ENCODE measurements around the gene ADAMTS17.
"Not testable (repeated sequence)": the region's sequence is repeated elsewhere in the genome, so short reads cannot be mapped to it uniquely, and the experiment has no call there.

ADAMTS17 gene

DNA sequence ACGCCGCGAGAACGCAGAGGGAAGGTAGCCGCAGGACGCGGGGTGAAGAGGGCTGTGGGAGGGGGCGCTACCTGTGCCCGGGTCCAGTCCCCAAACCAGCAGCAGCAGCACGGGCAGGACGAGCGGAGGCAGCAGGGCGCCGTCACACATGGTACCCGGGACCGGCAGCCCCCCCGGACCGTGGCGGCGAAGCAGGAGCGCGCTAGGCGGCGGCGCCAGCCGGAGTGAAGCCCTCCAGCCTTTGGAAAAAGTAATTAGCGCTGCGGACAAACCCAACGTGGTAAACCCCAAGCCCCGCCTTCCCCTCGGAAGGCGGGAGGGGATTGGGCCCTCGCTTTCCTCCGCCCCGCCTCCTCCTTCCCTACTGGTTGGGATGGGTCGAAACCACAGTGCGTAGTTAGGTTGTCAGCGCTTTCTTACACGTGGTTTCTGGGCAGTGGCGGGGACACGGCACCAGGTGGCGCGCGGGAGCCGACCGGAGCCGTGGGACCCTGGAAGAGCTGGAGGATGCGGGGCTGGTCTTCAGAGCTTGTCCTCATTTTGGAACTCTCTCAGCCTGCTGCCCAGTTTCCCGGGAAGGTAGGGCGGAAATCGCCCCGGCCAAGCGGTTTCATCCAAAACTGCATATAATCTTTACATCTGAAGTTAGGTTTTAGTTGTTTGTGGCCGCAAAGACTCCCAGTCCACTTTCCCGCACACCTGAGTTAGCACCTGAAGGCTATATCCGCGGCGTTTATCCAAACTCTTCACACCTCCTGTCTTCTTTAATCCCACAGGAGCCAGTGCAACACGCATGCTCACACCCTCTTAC is at the start of gene ADAMTS17:
Gene ADAMTS17 (minus strand): TSS at position 226 of the 811 bp plus-strand sequence. CDS start 76 bp downstream, at position 150.
- peak; percentile 80 for DNase-seq (ENCODE audit: low spot score)

DNA sequence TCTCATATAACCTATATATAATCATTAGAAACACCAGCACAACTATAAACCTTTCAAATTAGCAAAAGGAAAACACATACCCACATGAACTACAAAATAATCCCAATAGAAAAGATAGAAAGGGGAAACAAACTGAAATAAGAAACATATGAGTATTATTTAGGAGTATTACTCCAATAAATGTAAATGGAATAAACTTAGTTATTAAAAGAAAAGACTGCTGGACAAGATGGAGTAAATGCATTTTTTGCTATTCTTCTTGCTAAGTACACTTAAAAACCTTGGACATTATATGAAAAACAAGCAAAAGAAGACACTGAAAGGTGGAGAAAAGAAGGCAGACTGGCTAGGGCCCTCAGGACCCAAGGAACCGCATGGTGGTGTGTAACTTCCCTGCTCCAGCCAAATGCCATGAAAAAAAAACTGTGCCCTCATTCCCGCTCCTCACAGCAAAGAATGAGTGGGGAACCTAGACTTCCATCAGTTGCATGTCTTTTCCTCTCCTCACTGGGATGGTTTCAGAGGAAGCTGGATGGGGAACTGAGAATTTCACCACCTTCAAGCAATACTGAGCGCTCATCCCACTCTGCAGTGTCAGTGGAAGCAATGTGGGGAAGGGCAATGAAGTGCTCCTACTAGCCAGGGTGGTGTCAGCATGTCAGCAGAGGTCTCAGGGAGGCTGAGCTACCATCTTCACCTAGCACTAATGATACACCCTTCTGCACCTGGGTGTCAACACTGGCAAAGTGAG is 43.7 kb upstream of the ADAMTS17 start:
- no peak for DNase-seq (ENCODE audit: low spot score)

DNA sequence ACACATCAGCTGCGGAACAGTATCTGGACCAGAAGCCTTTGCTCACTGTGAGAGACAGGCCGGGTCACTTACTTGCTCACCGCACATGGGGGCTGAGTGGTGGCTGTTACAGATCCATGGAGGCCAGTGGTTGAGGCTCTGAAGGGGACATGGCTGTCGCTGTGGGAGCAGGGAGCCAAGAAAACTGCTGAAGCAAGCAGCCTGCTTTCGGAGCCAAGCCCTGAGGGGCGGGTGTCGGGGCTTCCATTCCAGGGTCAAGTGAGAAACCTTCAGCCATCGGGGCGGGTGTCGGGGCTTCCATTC is 42.3 kb upstream of the ADAMTS17 start:
- no peak for DNase-seq (ENCODE audit: low spot score)

DNA sequence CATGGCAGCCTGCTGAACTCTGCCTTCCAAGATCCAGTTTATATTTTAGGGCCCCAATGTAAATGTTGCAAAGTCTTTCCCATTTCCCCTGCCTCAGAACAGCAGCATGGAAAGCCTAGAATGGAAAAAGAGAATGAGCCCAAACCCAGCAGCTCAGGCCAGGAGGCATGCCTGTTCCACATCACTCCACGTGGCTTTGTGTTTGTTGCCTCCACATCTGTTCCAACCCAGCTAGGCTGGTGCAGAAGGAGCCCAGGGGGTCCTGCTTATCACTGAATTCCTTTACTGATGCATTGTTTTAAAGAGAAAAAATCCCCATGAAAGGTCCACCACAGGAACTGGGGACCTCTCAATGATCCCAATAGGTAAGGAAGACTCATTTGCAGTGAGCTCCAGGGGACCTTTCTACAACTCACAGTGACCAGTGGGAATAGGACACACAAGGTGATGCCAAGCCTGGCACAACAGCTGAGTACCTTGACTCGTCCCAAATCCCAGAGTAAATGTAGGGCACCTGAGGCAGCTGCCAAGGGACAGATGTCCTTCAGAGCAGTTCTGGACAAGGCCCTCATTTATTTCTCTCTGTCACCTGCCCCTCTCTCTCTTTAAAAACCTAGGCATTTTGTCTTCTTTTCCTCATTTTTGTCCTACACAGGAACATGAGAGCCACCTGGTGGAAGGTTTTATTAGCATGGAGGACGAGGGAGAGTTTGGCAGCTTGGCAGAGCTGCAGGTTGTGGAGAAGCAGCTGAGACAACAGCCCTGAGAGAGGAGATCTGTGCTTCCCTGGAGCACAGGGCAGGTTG is 41.7 kb upstream of the ADAMTS17 start:
- DNase-seq (ENCODE audit: low spot score): no peak

DNA sequence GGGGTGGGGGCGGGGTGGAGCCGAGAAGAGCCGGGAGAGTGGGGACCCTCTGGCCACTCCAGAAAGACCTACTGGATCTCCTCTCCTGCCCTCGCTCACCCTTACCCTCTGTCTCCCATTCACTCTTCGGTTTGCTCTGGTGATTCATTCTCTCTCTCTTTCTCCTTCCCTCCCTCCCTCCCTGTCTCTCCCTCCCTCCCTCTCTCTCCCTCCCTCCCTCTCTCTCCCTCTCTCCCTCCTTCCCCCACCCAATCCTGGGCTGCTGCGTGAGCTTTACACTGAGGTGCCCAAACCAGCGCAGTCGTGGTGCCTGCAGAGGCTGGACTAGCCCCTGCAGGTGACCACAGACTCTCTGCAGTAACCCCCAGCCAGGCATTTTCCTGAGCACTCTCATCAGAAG is 32.2 kb upstream of the ADAMTS17 start:
- no peak for DNase-seq (ENCODE audit: low spot score)

DNA sequence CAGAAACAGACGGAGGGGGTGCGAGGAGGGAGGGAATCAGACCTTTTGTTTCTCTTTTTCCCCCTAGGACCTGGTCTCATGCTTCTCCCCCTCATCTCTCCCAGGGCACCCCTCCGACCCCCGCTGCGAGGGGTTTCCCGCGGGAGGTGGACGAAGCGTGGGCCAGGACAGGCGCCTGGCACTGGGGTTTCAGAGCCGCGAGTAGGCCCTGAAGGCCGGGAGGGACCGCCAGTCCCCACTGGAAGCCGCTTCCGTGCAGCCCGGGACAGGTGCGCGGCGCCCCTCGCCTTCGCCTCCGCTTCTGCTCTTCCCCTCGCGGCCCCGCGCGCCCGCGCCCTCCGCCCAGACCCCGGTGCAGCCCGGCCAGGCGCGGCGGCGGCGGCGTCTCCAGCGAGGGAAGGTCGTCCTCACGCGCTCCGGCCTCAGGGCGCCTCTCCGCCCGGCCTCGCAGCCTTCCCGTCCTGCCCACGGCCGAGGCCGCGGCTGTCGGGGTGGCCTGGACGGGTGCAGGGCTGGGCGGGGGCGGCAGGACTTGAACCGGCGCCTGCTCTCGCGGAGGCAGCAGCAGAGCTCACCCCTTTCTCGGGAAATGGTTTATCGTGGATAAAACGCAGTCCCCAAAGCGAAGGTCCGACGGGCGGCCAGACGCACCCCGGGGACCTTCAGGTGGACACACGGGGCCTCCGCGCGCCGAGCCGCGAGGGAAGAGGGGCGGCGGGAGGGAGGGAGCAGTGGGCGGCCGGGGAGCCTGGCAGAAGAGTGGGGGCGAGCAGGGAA is 31.5 kb upstream of the ADAMTS17 start:
- DNase-seq (ENCODE audit: low spot score): no peak

DNA sequence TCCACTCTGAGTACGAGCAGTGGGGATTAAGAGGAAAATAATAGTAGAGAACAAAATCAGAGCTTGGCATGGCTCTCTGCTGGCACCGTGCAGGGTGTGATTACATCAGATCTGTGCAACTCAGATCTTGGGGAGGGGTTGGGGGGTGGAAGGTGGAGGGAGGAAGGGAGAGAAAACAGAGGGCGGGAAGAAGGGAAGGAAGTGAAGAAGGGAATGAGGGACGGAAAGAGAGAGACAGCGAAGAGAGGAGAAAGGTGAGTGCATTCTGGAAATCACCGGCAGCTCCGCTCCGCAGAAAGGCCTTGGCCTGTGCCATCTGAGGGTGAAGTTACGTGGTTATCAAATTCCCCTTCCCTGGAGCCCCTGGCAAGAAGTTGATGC is 31.0 kb upstream of the ADAMTS17 start:
- DNase-seq (ENCODE audit: low spot score): no peak

GRCh38 chr15:100355342-100355741 is 13.6 kb upstream of the ADAMTS17 start:
- no peak for DNase-seq (ENCODE audit: low spot score)

GRCh38 chr15:100353449-100353848 is 11.7 kb upstream of the ADAMTS17 start:
- no peak for DNase-seq (ENCODE audit: low spot score)

- DNase-seq (ENCODE audit: low spot score): peak; percentile 16
Observed at GRCh38 chr15:100350434-100351226, 8.9 kb upstream of the ADAMTS17 start.

DNA sequence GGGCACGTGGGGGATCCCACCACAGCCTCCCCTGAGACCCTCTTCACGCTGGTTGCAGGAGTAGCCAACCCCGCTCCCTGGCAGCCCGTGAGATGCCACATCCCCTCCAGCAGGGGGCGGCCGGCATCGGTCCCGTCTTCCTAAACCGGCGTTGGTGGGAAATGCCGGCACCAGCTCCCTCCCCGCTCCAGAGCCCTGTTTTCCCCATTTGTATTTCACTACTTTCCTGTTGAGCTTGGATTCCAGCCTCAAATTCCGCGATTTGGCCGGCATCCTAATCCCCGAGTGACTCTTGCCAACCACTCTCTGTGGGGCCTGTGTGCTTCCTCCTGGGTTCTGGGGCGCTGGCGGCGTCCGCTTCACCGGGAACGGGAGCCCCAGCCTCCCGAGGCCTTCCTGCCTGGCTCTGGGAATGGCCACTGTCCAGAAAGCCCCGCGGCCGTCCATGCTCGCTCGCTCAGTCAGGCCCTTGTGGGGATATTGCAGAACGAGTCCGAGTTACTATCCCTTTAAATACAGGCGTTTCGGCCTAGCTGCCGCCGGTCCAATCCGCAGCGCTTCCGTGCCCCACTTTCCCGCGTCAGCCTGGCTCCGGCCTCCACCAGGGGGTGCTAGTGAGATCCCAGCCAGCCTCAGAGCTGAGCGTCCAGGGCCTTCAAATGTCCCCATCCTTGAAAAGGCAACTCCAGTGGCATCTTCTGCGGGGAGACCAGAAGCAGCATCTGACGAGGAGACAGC is 8.1 kb upstream of the ADAMTS17 start:
- peak; percentile 91 for DNase-seq (ENCODE audit: low spot score)

- no peak for DNase-seq (ENCODE audit: low spot score)
Observed at GRCh38 chr15:100349321-100349695, 7.5 kb upstream of the ADAMTS17 start.

DNA sequence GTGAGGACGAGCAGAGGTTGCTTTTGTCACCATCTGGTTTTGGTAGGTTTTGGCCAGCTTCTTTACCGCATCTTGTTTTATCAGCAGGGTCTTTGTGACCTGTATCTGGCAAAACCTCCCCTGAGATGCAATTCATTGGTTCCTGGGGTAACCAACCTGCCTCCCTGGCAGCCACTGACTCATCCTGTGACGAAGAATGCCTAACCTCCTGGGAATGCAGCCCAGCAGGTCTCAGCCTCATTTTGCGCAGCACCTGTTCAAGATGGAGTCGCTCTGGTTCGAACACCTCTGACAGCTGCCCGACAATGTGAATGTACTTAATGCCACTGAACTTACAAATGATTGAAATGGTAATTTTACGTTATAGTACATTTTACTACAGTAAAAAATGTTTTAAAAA is 6.8 kb upstream of the ADAMTS17 start:
- DNase-seq (ENCODE audit: low spot score): no peak

- DNase-seq (ENCODE audit: low spot score): no peak
Observed at GRCh38 chr15:100346866-100347512, 5.2 kb upstream of the ADAMTS17 start.

DNA sequence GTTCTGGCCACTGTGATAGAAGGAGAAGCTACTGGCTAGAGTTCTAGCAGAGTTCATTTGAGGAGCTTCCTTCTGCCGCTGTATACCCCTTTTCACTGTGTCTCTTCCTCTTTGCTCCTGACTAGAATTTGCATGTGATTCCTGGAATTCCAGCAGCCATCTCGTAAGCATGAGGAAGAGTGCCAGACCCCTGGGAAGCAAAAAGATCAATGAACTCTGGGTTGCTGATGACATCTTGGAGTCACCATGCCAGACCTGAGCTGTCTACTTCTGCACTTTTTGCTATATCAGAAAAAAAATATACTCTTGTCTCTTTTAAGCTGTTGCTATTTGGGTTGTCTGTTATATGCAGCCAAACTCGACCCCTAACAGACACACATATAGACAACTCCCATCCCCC is 3.7 kb upstream of the ADAMTS17 start:
- no peak for DNase-seq (ENCODE audit: low spot score)

- DNase-seq (ENCODE audit: low spot score): no peak
Observed at GRCh38 chr15:100343251-100343650, 1.5 kb upstream of the ADAMTS17 start.

DNA sequence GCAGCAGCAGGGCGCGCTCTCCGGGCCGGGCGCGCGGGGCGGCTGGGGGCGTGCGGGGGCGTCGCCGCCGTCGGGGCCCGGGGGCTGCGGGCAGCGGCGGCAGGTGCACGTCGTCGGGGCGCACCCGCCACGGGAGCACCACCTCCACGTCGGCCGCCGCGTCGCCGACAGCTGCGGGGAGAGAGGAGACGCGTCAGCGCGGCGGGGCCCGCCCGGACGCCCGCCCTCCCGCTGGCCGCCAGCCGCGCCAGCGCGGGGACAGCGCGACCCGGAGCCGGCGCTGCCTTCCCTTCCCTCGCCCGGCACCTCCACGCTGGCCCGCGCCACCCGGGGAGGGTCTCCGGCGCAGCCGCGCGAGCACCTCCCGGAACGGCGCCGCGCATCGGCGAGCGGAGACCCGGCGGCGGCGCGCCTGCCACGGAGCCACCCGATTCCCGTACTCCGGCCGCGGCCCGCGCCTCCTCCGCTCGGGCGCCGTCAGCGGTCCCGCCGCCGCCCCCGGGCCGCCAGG is 481 bp downstream of the ADAMTS17 start:
- DNase-seq (ENCODE audit: low spot score): no peak

DNA sequence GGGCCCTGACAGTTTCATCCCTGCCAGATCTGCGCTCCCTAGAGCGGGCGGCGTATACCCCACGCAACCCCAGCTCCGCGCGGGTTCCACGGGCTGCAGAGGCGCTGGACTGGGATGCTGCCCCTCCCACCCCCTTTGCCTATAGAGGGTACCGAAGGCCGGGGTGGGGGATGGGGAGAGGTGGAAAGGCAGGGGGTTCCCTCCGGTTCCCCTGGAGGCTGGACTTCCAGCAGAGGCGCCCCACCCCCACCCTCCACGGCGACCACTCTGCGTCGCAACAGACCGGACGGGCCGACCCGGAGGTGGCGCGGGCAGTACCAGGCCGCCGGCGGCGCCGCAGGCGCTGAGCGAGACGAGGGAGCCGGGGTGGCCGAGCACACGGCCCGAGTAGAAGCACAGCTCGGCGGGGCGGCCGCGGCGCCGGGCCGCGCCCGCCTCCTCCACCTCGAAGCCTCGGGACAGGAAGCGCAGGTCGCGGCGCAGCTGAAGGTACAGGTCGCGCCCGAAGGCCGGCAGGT is 995 bp downstream of the ADAMTS17 start:
- DNase-seq (ENCODE audit: low spot score): no peak

GRCh38 chr15:100339999-100340398 is 1.8 kb downstream of the ADAMTS17 start:
- DNase-seq (ENCODE audit: low spot score): no peak

DNA sequence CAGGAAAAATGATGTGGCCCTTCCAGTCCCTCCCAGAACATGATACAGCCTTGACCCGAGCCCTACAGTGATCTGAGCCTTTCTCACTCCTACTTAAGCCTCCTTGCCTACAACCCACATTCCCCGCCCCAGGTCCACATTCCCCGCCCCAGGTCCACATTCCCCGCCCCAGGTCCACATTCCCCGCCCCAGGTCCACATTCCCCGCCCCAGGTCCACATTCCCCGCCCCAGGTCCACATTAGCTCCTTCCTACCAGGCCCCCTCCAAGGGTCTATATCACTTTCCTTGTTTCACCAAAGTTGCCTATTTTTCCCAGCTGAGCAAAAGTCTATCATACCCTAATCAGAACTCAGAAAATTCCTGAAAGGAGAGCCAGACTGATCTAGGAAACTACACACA is 2.3 kb downstream of the ADAMTS17 start:
- not testable (repeated sequence) for DNase-seq (ENCODE audit: low spot score)

All from hepatic stellate cell (primary cell).